NCI-H446 (cell line): ENCODE data around the gene ZXDA.
A peak's percentile ranks its signal among the peaks of the same experiment; 100 is the strongest.
"Not testable (repeated sequence)": the region's sequence is repeated elsewhere in the genome, so short reads cannot be mapped to it uniquely, and the experiment has no call there.

ENCODE experiments used
- DNase-seq, 2 experiments: peaks; one replicate each; lab custom pipeline; 2025; lab: John Stamatoyannopoulos, UW

The ZXDA gene, protein sequence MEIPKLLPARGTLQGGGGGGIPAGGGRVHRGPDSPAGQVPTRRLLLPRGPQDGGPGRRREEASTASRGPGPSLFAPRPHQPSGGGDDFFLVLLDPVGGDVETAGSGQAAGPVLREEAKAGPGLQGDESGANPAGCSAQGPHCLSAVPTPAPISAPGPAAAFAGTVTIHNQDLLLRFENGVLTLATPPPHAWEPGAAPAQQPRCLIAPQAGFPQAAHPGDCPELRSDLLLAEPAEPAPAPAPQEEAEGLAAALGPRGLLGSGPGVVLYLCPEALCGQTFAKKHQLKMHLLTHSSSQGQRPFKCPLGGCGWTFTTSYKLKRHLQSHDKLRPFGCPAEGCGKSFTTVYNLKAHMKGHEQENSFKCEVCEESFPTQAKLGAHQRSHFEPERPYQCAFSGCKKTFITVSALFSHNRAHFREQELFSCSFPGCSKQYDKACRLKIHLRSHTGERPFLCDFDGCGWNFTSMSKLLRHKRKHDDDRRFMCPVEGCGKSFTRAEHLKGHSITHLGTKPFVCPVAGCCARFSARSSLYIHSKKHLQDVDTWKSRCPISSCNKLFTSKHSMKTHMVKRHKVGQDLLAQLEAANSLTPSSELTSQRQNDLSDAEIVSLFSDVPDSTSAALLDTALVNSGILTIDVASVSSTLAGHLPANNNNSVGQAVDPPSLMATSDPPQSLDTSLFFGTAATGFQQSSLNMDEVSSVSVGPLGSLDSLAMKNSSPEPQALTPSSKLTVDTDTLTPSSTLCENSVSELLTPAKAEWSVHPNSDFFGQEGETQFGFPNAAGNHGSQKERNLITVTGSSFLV

DNA sequence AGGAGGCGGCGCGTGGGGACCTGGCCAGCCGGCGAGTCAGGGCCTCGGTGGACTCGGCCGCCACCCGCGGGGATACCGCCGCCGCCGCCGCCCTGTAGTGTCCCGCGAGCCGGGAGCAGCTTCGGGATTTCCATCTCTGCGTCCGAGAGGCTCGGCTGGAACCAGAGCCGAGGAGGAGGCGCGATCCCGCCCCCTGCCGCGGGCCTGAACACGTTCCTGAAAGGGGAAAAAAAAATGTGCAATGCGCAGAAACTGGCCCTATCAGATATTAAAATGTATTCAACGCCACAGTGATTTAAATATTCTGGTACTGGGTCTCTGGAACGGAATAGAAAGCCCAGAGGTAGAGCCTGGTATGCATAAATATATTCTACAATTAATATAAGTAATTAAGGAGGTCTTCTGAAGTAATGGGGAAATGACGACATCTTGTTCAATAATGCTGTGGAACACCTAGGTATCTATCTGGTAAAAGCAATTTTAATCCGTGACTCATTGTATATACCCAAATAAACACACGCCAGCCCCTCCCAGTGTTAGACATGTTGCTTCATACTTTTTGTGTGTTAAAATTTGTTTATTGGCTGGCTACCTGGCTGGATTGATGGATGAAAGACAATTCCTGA is at the start of gene ZXDA:
Gene ZXDA (minus strand): TSS at position 172 of the 626 bp plus-strand sequence. CDS start 38 bp downstream, at position 134.
- DNase-seq = not testable (repeated sequence)

DNA sequence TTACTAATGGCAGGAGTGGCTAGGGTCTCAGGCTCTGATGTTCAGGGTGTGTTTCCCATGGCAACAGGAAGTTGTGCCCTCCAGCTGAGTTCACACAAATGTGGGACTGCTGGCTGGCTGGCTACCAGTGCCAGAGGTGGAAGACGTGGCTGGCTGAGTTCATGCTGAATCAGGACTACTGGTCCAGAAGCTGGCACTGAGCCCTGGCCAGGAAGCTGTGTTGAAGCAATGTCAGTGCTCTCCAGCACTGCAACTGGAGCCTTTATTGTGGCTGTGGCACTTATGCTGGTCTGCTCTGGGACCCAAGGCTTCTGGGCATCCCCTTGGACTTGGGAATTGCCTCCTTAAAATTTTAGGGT is 42.0 kb upstream of the ZXDA start:
- DNase-seq = no peak

GRCh38 chrX:57951666-57952319 is 41.5 kb upstream of the ZXDA start:
- no peak for DNase-seq

DNA sequence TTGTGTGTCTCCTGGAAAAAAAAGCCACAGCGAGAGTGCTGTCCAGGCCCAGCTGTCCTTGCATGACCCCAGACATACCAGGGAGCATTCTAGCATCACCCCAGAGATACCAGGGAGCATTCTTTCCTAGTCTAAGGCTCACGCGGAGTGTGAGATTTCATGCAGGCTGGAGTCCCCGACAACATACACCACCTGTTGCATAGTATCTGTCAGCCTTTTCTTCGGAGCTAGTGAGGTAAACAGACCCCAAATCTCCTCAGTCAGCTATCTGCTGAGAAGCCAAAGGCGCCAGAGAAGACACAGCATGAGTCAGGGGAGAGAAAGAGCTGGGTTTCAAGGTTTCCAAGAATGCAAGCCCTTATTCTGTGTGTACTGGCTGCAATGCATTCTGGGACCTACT is 23.1 kb upstream of the ZXDA start:
- no peak for DNase-seq

- no peak for DNase-seq
Observed at GRCh38 chrX:57932266-57932665, 22.0 kb upstream of the ZXDA start.

- no peak for DNase-seq
Observed at GRCh38 chrX:57930051-57930450, 19.8 kb upstream of the ZXDA start.

DNA sequence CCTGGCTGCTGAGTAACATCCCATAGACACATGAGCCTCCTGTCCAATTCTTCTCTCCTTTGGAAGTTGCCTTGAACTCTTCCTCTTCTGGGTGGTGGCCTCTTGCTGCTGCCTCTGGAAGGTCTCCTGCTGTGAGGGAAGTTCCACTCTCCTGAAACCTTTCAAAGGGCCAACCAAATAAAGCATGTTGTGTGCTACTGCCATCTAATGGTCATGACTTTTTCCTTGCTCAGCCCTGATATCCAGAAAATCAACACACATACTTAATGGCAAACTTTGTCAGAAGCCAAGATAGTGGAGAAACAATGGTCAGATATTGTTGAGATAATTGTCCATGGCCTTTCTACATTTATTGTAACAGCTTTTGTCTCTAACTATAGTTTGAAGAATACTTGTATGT is 19.1 kb upstream of the ZXDA start:
- DNase-seq = peak in 1 of 2 experiments; percentile 26

GRCh38 chrX:57925806-57926205 is 15.5 kb upstream of the ZXDA start:
- no peak for DNase-seq

GRCh38 chrX:57918750-57919436 is 8.6 kb upstream of the ZXDA start:
- peak in 1 of 2 experiments; percentile 60 for DNase-seq

GRCh38 chrX:57915680-57916079 is 5.4 kb upstream of the ZXDA start:
- no peak for DNase-seq

DNA sequence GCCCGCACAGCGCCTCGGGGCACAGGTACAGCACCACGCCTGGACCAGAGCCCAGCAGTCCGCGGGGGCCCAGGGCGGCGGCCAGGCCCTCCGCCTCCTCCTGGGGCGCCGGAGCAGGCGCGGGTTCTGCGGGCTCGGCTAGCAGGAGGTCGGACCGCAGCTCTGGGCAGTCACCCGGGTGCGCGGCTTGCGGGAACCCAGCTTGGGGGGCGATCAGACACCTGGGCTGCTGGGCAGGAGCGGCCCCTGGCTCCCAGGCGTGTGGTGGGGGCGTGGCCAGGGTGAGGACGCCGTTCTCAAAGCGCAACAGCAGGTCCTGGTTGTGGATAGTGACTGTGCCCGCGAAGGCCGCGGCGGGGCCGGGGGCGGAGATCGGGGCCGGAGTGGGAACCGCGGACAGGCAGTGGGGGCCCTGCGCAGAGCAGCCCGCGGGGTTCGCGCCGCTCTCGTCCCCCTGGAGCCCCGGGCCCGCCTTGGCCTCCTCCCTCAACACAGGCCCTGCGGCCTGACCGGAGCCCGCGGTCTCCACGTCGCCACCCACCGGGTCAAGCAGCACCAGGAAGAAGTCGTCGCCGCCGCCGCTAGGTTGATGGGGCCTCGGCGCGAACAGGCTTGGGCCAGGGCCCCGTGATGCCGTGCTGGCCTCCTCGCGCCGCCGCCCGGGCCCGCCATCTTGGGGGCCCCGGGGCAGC is 517 bp downstream of the ZXDA start:
- not testable (repeated sequence) for DNase-seq

- DNase-seq = not testable (repeated sequence)
Observed at GRCh38 chrX:57908972-57909594, 1.2 kb downstream of the ZXDA start.

GRCh38 chrX:57906790-57907189 is 3.5 kb downstream of the ZXDA start:
- DNase-seq = peak in 1 of 2 experiments; percentile 7

DNA sequence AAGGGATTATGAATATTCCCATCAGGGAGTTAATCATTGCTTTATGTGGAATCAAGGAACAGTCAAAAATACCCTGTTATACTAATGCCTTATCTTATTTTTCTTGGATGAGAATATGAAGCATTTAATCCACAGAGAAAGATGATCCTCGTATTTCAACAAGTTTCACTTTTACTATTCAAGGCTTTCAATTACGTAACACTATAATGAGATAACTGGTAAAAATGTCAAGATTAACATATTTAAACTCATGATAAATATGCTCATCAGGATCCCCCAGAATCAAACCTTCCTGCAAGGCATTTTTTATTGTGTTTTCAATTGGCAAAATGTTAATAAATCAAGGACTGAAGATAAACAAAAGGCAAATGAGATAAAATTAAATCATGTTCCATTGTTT is 5.1 kb downstream of the ZXDA start:
- no peak for DNase-seq

GRCh38 chrX:57904176-57904880 is 5.9 kb downstream of the ZXDA start:
- DNase-seq = no peak

- DNase-seq = no peak
Observed at GRCh38 chrX:57902633-57903032, 7.6 kb downstream of the ZXDA start.

DNA sequence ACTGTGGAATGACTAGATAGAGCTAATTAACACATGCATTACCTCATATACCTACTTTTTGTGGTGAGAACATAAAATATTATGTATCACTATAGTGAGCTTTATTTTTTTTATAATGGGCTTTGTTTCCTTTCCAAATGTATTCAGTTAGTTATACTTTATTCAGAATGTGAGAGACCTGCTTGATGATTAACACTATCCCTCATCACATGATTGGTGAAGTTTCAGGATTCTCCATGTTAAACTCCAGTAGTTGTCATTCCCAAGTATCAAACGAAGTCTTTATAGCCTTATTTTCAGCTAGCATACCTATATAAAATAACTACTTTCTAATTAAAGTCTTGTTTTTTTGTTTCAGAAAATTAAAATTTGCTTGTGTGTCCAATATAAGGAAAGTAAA is 8.8 kb downstream of the ZXDA start:
- DNase-seq = no peak

DNA sequence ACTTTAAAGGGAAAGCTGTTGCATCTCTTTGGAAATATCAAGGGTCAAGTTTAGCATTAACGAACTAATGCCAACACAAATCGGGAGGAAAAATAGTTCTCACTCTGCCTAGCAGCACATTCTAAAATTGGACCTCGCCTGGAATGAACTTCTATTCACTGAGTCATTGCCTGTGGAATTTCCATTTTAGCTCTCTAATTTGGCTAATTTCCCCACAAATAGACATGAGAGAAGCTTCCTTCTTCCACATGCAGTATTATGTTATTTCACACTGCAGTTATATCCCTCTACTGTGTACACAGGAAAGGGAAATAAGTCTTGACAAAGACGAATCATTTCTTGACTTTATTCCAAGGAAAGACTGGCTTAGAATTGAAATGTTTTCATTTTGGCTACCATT is 9.3 kb downstream of the ZXDA start:
- DNase-seq = peak in 1 of 2 experiments; percentile 57

DNA sequence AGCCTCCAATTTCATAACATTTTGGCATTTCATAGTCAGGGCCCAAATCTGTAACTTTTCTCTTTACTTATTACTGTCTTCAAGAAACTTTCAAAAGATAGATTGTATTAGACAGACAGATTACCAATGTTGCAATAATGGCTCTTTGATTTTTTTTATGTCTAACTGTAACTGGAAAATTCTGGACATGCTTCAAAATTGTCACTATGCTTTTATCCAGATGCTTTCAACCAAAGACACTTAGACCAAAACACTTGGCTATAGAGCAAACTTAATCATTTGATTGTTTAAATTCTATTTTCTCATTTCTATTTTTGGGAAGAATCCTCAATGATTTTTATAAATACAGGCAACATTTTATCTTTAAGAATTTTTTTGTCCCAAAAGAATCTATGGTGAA is 10.4 kb downstream of the ZXDA start:
- no peak for DNase-seq

GRCh38 chrX:57899064-57899463 is 11.2 kb downstream of the ZXDA start:
- DNase-seq = no peak
